ENCODE data around the gene AXIN1.
"Not testable (repeated sequence)": the region's sequence is repeated elsewhere in the genome, so short reads cannot be mapped to it uniquely, and the experiment has no call there.

AXIN1 gene

DNA sequence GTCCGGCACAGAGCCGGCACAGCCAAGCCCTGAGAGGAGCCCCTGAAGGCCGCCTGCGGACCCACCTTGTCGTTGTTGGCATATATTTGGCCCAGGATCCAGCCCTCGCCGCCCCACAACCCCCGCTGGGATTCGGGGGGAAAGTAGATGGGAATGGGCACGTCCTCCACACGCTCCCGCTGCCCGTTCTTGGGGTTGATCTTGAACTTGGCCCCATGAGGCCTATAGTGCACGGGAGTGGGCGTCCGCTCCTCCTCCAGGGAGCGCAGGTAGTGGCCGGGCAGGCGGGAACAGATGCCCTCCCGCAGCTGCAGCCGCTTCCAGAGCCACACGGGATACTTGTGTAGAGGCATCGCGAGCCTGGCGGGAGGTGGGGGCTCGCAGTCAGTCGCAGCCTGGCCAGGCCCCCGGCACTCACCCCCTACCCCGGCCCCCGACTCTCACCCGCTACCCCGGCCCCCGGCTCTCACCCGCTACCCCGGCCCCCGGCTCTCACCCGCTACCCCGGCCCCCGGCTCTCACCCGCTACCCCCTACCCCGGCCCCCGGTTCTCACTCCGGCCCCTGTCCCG lies 17.4 kb upstream of the AXIN1 start:
- DNase-seq, result no peak

DNA sequence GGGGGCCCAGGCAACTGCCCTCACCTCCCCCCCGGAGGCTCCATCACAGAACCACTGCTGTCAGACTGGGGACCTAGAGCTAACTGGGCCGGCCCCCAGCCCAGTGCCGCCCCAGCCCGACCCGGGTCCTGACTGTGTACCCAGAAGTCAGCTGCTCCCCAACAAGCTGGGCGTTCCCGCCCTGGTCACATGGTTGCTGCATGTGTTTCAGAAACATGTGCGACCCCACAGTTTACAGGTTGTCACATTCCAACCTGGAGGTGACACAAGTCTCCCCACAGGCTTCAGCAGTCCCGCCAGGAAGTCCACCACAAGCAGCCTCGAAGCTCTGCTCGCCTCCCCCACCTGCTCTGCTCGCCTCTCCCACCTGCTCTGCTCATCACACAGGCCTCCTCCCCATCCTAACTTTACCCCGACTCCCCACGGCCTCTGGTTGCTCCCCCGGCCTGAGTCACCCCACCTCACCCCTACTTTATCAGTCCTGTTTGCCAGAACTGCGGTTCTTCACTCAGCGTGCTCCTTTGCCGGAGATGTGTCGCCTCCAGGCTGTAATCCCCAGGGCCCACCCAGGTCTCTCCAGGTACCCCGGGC lies 16.8 kb upstream of the AXIN1 start:
- no peak for DNase-seq

DNA sequence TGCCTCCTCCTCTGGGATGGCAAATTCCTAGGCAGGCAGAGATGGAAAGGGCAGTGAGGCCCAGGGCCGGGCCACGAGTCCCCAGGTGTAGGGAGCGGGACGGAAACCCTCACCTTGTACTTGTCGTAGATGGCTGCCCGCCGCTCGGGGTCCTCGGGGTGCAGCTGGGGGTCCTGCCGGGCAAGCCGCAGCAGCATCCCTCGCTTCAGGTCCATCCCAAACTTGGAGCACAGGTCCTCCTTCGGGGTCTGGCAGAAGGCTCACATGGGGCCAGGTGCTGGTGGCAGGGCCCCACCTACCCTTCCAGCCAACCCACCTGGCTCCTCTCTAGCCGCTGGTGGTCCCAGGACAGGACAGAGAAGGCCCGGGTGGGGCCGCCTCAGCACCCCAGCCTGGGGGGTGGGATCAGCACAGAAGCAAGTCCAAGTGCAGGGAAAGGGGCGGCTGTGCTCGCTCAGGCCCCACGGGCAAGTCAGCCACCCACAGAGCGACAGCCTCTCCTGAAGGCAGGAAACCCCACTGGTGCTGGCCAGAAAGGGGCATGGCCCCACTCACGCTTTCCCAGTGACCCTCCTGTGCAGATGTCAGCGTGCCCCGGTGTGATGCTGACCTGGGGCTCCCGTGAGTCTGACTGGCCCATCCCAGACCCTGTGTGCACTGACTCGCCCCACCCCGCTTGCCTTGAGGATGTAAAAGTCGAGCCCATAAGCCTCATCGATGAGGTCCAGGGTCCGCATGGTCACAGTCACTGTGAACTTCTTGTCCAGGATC lies 16.1 kb upstream of the AXIN1 start:
- DNase-seq, result no peak

GRCh38 chr16:367333-367903 lies 14.9 kb upstream of the AXIN1 start:
- DNase-seq, result no peak

DNA sequence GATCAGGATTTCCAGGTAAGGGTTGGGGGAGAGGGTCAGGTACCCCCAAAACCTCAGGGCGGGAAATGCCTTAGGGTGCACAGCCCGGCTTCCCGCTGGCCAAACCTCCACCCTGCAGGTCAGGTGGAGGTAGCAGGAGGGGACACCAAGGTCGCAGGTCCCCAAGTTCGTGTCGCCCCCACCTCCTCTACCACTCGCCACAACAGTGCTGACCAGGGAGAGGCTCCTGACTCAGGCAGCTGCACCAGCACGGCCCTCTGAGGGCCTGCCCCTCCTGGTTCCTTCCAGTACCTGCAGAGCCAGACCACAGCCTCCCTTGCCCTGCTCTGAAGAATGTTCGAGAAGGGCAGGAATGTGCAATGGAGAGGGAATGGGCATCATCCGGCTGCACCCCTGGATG lies 14.0 kb upstream of the AXIN1 start:
- DNase-seq, result no peak

DNA sequence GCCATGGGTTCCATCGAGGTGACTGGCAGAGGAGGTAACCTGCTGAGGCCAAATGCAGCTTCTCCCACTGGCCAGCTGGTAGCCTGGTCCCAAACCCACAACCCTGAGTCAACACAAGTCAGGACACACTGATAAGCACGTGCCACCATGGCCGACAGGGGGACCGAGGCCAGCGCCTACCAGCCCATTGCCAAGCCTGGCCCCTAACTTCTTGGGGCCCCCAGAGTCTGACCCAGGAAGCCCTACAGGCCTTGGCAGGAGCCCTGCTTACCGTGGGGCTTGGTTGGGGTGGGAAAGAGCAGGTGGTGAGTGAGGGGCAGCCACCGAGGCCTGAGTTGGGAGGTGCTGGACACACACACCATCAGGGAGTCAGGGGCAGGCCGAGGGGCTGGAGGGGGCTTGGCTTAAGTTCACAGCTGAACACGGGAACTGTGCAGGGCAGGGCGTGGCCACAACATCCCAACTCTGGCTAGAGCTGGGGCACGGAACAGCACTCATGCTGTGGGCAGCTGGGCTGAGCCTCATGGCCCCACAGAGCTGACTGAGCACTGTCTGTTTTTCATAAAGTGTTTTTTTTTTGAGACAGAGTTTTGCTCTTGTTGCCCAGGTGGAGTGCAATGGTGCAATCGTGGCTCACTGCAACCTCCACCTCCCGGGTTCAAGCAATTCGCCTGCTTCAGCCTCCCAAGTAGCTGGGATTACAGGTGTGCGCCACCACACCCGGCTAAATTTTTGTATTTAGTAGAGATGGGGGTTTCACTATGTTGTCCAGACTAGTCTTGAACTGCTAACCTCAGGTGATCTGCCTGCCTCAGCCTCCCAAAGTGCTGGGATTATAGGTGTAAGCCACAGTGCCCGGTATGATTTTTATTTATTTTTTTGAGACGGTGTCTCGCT lies 12.3 kb upstream of the AXIN1 start:
- DNase-seq, result no peak

DNA sequence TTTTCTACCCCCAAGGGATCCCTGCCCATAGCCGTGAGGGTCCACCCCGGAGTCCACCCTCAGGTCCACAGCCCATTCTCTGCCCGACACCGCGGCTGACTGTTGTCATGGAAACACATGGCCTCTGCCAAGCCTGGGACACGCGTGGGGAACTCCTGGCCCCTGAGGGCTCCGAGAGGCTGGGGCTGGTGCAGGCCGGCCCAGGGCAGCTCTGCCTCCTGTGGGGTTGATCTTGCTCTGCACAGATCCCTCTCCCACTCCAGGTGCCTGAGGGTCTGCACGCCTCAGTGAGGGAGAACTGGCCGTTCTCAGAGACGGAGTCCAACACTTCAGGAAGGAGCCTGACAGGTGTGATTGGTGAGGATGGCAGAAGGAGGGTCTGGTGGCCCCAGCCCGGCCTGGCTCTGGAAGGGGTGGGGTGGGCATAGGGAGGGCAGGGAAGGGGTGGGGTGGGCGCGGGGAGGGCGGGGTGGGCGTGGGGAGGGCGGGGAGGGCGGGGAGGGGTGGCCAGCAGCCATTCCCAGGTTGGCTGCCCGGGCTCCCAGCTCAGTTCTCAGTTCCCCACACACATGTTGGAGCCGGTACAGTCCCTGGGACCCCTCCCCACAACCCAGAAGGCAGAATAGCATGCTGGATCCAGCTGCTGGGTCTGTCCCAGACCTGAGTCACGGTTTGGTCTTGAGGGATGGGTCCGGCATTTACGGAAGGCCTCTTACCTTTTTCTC lies 11.4 kb upstream of the AXIN1 start:
- no peak for DNase-seq

- no peak for DNase-seq
Observed at GRCh38 chr16:363110-363765, 10.7 kb upstream of the AXIN1 start.

GRCh38 chr16:362702-362999 lies 10.1 kb upstream of the AXIN1 start:
- not testable (repeated sequence) for DNase-seq

GRCh38 chr16:361872-362701 lies 9.6 kb upstream of the AXIN1 start:
- DNase-seq, result peak; percentile 77

DNA sequence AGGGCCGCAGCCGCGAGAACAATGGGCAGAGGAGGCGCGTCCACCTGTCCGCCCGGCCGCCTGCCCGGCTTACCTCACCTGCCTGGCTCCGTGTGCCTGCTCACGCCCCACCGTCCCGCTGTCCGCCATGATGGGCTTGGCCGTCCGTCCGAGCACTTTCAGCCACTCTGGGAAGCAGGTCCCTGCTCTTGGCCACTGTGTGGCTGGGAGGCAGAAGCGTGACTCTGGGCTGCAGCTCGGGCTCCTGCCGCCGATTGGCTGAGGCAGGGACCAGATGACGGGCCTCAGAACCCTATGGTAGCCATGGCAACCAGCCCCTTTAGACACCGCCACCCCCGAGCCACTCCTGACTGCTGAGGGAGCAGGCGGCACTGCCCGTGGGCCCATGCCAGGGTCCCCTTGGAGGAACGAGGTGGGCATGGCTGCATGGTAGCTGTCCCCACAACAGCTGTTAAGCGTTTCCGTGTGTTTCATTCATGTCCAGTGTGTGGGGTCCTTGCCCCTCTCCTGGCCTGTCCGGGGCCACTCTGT lies 8.9 kb upstream of the AXIN1 start:
- no peak for DNase-seq

DNA sequence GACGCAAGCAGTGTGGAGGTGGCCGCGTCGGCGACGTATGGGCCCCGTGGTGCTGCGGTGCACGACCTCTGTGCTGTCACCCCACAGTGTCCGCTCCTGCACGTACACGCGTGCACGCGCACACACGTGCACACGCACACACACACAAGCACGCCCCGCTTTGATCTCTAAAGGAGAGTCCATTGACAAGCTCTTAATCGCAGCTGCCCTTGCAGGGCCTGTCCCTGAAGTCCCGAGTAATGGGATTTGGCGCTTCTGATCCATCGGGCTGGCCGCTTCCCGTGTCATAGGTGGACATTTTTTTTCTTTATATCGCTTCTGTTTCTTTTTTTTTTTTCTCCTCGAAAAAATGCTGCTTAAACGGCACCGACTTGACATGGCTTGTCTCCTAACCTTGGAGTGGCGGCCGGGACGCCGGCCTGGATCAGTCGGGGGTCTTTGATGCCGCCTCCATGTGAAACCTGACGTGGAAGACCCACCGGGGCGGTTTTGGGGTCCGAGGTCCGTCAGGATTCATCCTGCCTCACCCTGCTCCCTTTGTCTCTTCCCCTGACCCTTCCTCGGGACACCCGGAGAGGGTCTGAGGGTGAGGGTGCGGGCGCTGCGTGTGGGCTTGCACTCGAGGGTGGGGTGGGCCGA lies 8.3 kb upstream of the AXIN1 start:
- no peak for DNase-seq

GRCh38 chr16:359871-360697 lies 7.6 kb upstream of the AXIN1 start:
- DNase-seq, result no peak

DNA sequence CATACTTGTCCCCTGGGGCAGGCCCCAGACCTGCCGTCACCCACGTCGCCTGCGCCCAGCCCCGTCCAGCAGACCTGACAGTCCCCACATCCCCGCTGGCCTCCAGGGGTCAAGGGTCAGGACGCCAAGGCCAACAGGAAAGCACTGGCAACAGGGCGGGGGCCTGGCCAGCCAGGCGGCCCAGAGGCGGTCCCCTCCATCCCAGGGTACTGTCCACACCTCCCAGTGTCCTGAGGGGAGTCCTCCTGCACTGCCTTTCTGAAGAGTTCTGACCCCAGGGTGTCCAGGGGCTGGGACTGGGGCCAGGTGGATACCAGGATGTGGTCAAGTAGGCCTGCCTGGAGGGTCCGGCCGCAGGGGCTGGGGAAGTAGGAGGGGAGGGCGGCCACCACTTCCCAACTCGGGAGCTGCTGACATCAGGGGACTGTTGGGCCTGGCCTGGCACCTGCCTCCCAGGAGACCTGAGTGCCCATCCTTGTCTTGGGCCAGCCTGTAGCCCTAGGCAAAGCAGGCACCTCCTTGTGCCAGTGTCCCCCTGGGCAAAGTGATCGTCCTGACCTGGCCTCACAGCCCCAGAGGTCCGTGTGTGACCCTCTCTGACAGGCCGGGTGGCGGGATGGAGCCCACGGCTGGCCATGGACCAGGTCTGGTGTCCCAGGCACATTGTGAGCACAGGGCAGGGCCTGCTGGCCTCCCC lies 6.7 kb upstream of the AXIN1 start:
- DNase-seq, result no peak

- DNase-seq, result no peak
Observed at GRCh38 chr16:356741-357140, 4.2 kb upstream of the AXIN1 start.

DNA sequence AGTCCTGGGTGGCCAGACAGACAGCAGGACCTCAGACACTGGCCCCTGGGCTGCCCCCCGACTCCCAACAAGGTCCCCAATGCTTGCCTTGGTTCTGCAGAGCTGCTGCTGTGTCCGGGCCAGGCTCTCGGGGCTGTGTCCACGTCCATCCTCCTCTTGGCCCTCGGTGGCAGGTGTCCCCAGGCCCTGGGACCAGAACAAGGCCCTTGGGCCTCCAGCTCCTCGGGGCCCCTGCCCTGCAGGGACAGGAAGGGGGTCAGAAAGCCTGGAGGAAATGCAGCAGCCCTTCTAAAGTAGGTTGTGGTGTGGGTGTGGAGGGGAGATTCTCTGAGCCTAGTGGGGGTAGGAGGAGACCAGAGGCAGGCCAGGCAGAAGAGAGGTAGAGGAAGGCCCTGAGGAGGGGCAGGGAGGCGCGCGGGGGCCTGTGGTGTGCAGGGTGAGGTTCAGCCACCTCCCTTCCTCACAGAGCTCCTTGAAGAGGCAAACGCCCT lies 2.5 kb upstream of the AXIN1 start:
- no peak for DNase-seq

DNA sequence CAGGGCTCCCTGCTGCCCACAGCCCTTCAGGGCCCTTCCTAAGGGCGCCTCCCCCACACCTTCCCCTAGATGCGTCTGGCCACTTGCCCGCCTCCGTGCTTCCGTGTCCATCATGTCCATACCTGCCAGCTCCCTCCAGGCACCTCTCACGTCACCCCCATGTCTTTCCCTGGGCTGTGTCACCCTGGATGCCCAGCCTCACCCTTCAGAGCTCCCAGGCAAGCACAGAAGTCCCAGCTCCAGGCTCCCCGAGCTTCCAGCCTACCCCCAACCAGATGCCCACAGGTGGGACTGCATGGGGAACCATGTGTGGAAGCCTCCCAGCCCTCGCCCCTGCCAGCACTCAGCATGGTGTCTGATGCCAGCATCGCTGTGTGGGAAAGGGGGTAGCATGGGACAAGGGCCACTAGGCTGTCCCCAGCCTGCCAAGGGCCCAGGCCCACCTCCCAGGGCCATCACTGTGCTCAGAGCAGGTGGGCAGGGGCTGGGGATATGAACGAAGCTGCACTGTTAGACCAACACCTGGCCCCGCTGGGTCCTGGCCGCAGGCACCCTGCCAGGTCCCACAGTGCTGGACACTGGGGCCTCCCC lies 1.9 kb upstream of the AXIN1 start:
- DNase-seq, result no peak

Measured in stimulated activated CD4-positive, alpha-beta T cell treated with anti-CD3 and anti-CD28 coated beads, Interleukin-4, amount 100 ng/mL, for 24 hours (primary cell).